Lung (tissue), 12 donors: ENCODE data around the gene CREB5. TPM values are rescaled to one million over a fixed set of nuclear protein-coding genes. Genes with fewer than 3 reads are reported as not detected.
A peak's percentile ranks its signal among the peaks of the same experiment; 100 is the strongest.

Experiments used
- ATAC-seq: fragments of 200-7000 bp; cut with Tn5 transposase; one replicate; pipeline ENCODE4 v1.9.1; 2020; ENCODE audit warnings: moderate number of reproducible peaks; ENCODE audit not compliant: insufficient read depth, low FRiP score
- DNase-seq, 3 donors: peaks; one replicate each; pipeline ENCODE4 v3.0.0-alpha.2; 2013 to 2017
- H3K27ac ChIP-seq, 2 donors: one replicate each; pipeline ENCODE4 v1.5.1; 2013; ENCODE audit warnings: mild to moderate bottlenecking in 2 of 2, moderate library complexity in 2 of 2, control low read depth in 1 of 2, inconsistent platforms in 1 of 2, low read depth in 1 of 2, low read length in 1 of 2
- H3K27me3 ChIP-seq, 3 donors: one replicate each; pipeline ENCODE4 v1.5.1; 2013; ENCODE audit warnings: low read length in 2 of 3; ENCODE audit not compliant: control insufficient read depth in 3 of 3, insufficient read depth in 3 of 3
- H3K36me3 ChIP-seq, 4 donors: one replicate each; pipeline ENCODE4 v1.5.1; 2013; ENCODE audit warnings: low read length in 4 of 4, mild to moderate bottlenecking in 1 of 4, moderate library complexity in 1 of 4; ENCODE audit not compliant: control insufficient read depth in 4 of 4, insufficient read depth in 4 of 4
- H3K4me1 ChIP-seq, 5 donors: one replicate each; pipeline ENCODE4 v1.5.1; 2013; ENCODE audit warnings: low read length in 5 of 5, mild to moderate bottlenecking in 2 of 5, moderate library complexity in 1 of 5; ENCODE audit not compliant: control insufficient read depth in 5 of 5, insufficient read depth in 5 of 5
- H3K4me3 ChIP-seq: one replicate; pipeline ENCODE4 v1.5.1; 2013; ENCODE audit warnings: mild to moderate bottlenecking, control low read depth, moderate library complexity
- H3K9ac ChIP-seq, 2 donors: one replicate each; pipeline ENCODE4 v1.5.1; 2013; ENCODE audit warnings: low read length in 2 of 2, control low read depth in 1 of 2; ENCODE audit not compliant: insufficient read depth in 1 of 2
- H3K9me3 ChIP-seq, 4 donors: one replicate each; pipeline ENCODE4 v1.5.1; 2013; ENCODE audit warnings: low read length in 3 of 4, mild to moderate bottlenecking in 1 of 4, moderate library complexity in 1 of 4; ENCODE audit not compliant: control insufficient read depth in 4 of 4, insufficient read depth in 3 of 4
- CTCF ChIP-seq: IDR thresholded peaks from 2 replicates; pipeline ENCODE4 v1.5.1; 2012; ENCODE audit warnings: mild to moderate bottlenecking; ENCODE audit errors: control extremely low read depth, extremely low read depth
- WGBS, 2 donors: extraction: QIAGEN DNeasy Blood & Tissue Kit; methylation state at CpG; one replicate each; pipeline ENCODE4 v1.1.7; 2013; 5-methylcytosine and 5-hydroxymethylcytosine counted together
- polyA plus RNA-seq, 2 donors: library from polyadenylated mRNA; stranded (reverse); fragments of 200-250 nt; gene quantifications; one replicate each; pipeline ENCODE4 v1.2.1, GENCODE V29; 2013
- total RNA-seq, 2 donors: library from RNA; depleted of rRNA in 1 of 2; stranded (reverse); fragments of >200 nt in 1 of 2; gene quantifications; one replicate each; pipeline ENCODE4 v1.2.1, GENCODE V29; 2014 to 2021
- donor health status: control.
- donor health status: control.
- donor health status: Bipolar disorder and iron deficiency.
- donor health status: healthy.
- donor health status: DM: yes; HTN: yes; CAD: no.

Gene CREB5
- total and polyA plus RNA-seq, 4 donors, result 2.7 to 23.1 (median 9.6) TPM

GRCh38 chr7:28872226-28872625 is 459.9 kb downstream of the CREB5 start:
- Histone ChIP-seq H3K9me3 (no peaks in the 10 kb centered on the region), H3K4me1 (peaks cover 0 to 40% (median 0%) of the 10 kb centered on the region in 5 donors), H3K36me3 (no peaks in the 10 kb centered on the region), H3K27me3 (no peaks in the 10 kb centered on the region), H3K4me3 (no peak overlapping the region), H3K27ac (no peak overlapping the region), H3K9ac (no peak overlapping the region)
- WGBS, 2 donors, result 47 to 63% methylated on average over 4 of the region's 4 CpGs
- DNase-seq, result no peak
- no peak for ATAC-seq
- TF ChIP-seq CTCF, result no peak

- DNase-seq (peak; percentile 37 to 72 (median 67)), ATAC-seq (no peak)
- Histone ChIP-seq H3K27me3 (no peaks in the 10 kb centered on the region), H3K9ac (no peak overlapping the region), H3K4me3 (no peak overlapping the region), H3K9me3 (no peaks in the 10 kb centered on the region), H3K27ac (no peak overlapping the region), H3K36me3 (no peaks in the 10 kb centered on the region), H3K4me1 (peaks cover 0 to 41% (median 0%) of the 10 kb centered on the region in 5 donors)
- no peak for TF ChIP-seq CTCF
- WGBS, 2 donors, result 82 to 89% methylated on average over 3 of the region's 3 CpGs
Measured at GRCh38 chr7:28873365-28873764, 461.0 kb downstream of the CREB5 start.

- H3K4me3 ChIP-seq, result no peak overlapping the region
- H3K27me3 ChIP-seq, result no peaks in the 10 kb centered on the region
- H3K36me3 ChIP-seq, result no peaks in the 10 kb centered on the region
- peaks cover 0 to 47% (median 0%) of the 10 kb centered on the region in 5 donors for H3K4me1 ChIP-seq
- 75 to 93% methylated on average over 1 of the region's 1 CpG for WGBS, 2 donors
- no peak overlapping the region for H3K27ac ChIP-seq
- ATAC-seq, result no peak
- no peak for TF ChIP-seq CTCF
- no peak for DNase-seq
- H3K9ac ChIP-seq, result no peak overlapping the region
- H3K9me3 ChIP-seq, result no peaks in the 10 kb centered on the region
Measured at GRCh38 chr7:28874001-28874400, 461.7 kb downstream of the CREB5 start.

Other genes starting within 250 kb of the CREB5 start
- 10 to 100 TPM; 14.6 to 16.5 TPM for gene JAZF1, start 231.7 kb upstream of the CREB5 start, total RNA-seq
- gene JAZF1, start 231.7 kb upstream of the CREB5 start, polyA plus RNA-seq, result 1 to 10 TPM; 5.2 to 6.9 TPM